ENCODE data around the gene ZNF793. TPM values are rescaled to one million over a fixed set of nuclear protein-coding genes. Genes with fewer than 3 reads are reported as not detected.
A peak's percentile ranks its signal among the peaks of the same experiment; 100 is the strongest.

Gene ZNF793
- total and polyA plus RNA-seq, 9 of the 15 experiments (the other 6 are each of a cell fraction or from before 2014, with no cell fraction given): 0.02 to 0.04 (median 0.03) TPM; not detected in 6

GRCh38 chr19:37505958-37506386, 767 bp upstream of the ZNF793 start:
- Histone ChIP-seq H2AFZ (ENCODE audit: low read depth, low read length) (peak overlapping the region; percentile 44; the same call in 1 of the 2 replicates), H3K9me1 (ENCODE audit: control insufficient read depth, insufficient read depth, low read length) (no peaks in the 10 kb centered on the region), H3K36me3 (ENCODE audit: control insufficient read depth, insufficient read depth, low read length) (no peaks in the 10 kb centered on the region), H3K27me3 (ENCODE audit: control insufficient read depth in 2 of 2, insufficient read depth in 2 of 2, low read length in 2 of 2) (no peaks in the 10 kb centered on the region), H4K20me1 (replicated peaks; ENCODE audit: control insufficient read depth, insufficient read depth, low read length) (no peaks in the 10 kb centered on the region), H3K4me1 (replicated peaks in 1 of 2; ENCODE audit: control insufficient read depth in 2 of 2, insufficient read depth in 2 of 2, low read length in 2 of 2) (no peaks in the 10 kb centered on the region; a peak in 1 of 5 replicates), H3K79me2 (ENCODE audit: control insufficient read depth, insufficient read depth, low read length) (no peaks in the 10 kb centered on the region), H3K9me3 (replicated peaks; ENCODE audit: control insufficient read depth, insufficient read depth, low read depth, low read length) (0 out of 2 replicates have a peak, but pooled peaks cover 1% of the 10 kb centered on the region), H3K27ac (ENCODE audit: extremely low read depth, low read depth, low read length) (no peak overlapping the region), H3K4me3 (peak overlapping the region; percentile 27), H3K9ac (ENCODE audit: insufficient read depth in 1 of 2, low read depth in 2 of 2, low read length in 2 of 2) (no peak overlapping the region), H3K4me2 (ENCODE audit: insufficient read depth, low read length) (peak overlapping the region; percentile 38; the same call in 1 of the 2 replicates)
- in situ Hi-C loops (cut with MboI): no loop called here
- TF ChIP-seq ZNF12 (CRISPR knock-in tag; IDR thresholded peaks at IDR 0.05) (no peak), COPS2 (conservative IDR thresholded peaks at IDR 0.05) (no peak), CTBP1 (IDR thresholded peaks at IDR 0.05; ENCODE audit: borderline replicate concordance) (no peak), E2F8 (IDR thresholded peaks at IDR 0.05; ENCODE audit: low read depth, partially characterized antibody) (no peak), SMARCA5 (IDR thresholded peaks at IDR 0.05) (no peak), EZH2 (IDR thresholded peaks at IDR 0.05; ENCODE audit: borderline replicate concordance, low read depth, low read length) (no peak), MCM7 (IDR thresholded peaks at IDR 0.05) (no peak), POLR2H (tag; IDR thresholded peaks at IDR 0.05; ENCODE audit: low read depth) (no peak)
- TF ChIP-seq, protein P1, sequence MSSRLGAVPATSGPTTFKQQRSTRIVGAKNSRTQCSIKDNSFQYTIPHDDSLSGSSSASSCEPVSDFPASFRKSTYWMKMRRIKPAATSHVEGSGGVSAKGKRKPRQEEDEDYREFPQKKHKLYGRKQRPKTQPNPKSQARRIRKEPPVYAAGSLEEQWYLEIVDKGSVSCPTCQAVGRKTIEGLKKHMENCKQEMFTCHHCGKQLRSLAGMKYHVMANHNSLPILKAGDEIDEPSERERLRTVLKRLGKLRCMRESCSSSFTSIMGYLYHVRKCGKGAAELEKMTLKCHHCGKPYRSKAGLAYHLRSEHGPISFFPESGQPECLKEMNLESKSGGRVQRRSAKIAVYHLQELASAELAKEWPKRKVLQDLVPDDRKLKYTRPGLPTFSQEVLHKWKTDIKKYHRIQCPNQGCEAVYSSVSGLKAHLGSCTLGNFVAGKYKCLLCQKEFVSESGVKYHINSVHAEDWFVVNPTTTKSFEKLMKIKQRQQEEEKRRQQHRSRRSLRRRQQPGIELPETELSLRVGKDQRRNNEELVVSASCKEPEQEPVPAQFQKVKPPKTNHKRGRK (tag; IDR thresholded peaks at IDR 0.05): no peak
- TF ChIP-seq, protein P2, sequence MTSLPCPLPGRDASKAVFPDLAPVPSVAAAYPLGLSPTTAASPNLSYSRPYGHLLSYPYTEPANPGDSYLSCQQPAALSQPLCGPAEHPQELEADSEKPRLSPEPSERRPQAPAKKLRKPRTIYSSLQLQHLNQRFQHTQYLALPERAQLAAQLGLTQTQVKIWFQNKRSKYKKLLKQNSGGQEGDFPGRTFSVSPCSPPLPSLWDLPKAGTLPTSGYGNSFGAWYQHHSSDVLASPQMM (CRISPR knock-in tag; IDR thresholded peaks at IDR 0.05): no peak
- TF ChIP-seq, protein P3, sequence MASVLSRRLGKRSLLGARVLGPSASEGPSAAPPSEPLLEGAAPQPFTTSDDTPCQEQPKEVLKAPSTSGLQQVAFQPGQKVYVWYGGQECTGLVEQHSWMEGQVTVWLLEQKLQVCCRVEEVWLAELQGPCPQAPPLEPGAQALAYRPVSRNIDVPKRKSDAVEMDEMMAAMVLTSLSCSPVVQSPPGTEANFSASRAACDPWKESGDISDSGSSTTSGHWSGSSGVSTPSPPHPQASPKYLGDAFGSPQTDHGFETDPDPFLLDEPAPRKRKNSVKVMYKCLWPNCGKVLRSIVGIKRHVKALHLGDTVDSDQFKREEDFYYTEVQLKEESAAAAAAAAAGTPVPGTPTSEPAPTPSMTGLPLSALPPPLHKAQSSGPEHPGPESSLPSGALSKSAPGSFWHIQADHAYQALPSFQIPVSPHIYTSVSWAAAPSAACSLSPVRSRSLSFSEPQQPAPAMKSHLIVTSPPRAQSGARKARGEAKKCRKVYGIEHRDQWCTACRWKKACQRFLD (CRISPR knock-in tag; IDR thresholded peaks at IDR 0.05): no peak
- no TSS peak for BruUV-seq (replicated peaks)
- ChIA-PET POLR2A (no interaction called here), CTCF (ENCODE audit: low intra/inter-chr PET ratio) (no interaction called here)
- FAIRE-seq: no peak
- intact Hi-C loops (cut with micrococcal nuclease): no loop called here
- DNase-seq (ENCODE audit: extremely low read depth in 1 of 4, low spot score in 3 of 4): no peak
- ATAC-seq: no peak
- 5% methylated on average over 11 of the region's 12 CpGs for WGBS (ENCODE audit: insufficient coverage, low coverage, missing lambda C conversion rate)

All from K562 (cell line).